Activated T-cell treated with anti-CD3 and anti-CD28 coated beads, Interleukin-2, amount 50 U/mL, for 72 hours (primary cell): Measurements from ENCODE around the gene ARHGEF2. TPM values are rescaled to one million over a fixed set of nuclear protein-coding genes. Genes with fewer than 3 reads are reported as not detected.

Source experiments
- ATAC-seq, 2 donors: fragments of 150-1000 bp; cut with Tn5 transposase; replicated peaks in 1 of 2; 2 replicates each; pipeline ENCODE4 v1.10.0; 2021; ENCODE audit warnings: moderate library complexity in 2 of 2, mild to moderate bottlenecking in 1 of 2
- DNase-seq, 2 donors: peaks; one replicate each; pipeline ENCODE4 v3.0.0; 2021 to 2022; ENCODE audit warnings: mixed read lengths in 1 of 2
- H3K27ac Mint-ChIP-seq: one replicate; pipeline ENCODE4 v1.8.0; 2022; ENCODE audit warnings: mild to moderate bottlenecking, moderate library complexity, mixed read lengths
- H3K27me3 Mint-ChIP-seq: one replicate; pipeline ENCODE4 v1.8.0; 2022; ENCODE audit warnings: low read depth, mixed read lengths
- H3K36me3 Mint-ChIP-seq, 2 donors: one replicate each; pipeline ENCODE4 v1.8.0; 2022; ENCODE audit warnings: mixed read lengths in 2 of 2, mild to moderate bottlenecking in 1 of 2; ENCODE audit not compliant: insufficient read depth in 2 of 2
- H3K4me1 Mint-ChIP-seq: one replicate; pipeline ENCODE4 v1.8.0; 2022; ENCODE audit warnings: low read depth, mixed read lengths
- H3K4me3 Mint-ChIP-seq, 2 donors: one replicate each; pipeline ENCODE4 v1.8.0; 2022; ENCODE audit warnings: mild to moderate bottlenecking in 2 of 2, mixed read lengths in 2 of 2, moderate library complexity in 2 of 2
- H3K9me3 Mint-ChIP-seq, 2 donors: one replicate each; pipeline ENCODE4 v1.8.0; 2022; ENCODE audit warnings: mixed read lengths in 2 of 2
- total RNA-seq, 2 donors: library from RNA; stranded (reverse); gene quantifications; one replicate each; pipeline ENCODE4 v1.2.3, GENCODE V29; 2022

Gene ARHGEF2
- total RNA-seq, 2 donors from 2014 or later = 152 to 163 TPM

- H3K36me3 Mint-ChIP-seq = peaks cover 19 to 55% of the 10 kb centered on the region in 2 donors
- H3K9me3 Mint-ChIP-seq = no peaks in the 10 kb centered on the region
- DNase-seq (no peak), ATAC-seq (no peak)
- no peaks in the 10 kb centered on the region for H3K27me3 Mint-ChIP-seq
- peaks cover 15% of the 10 kb centered on the region for H3K4me1 Mint-ChIP-seq
- H3K27ac Mint-ChIP-seq = peak overlapping the region; percentile 81
- H3K4me3 Mint-ChIP-seq = no peak overlapping the region
These were observed 52.8 kb downstream of the ARHGEF2 start for GRCh38 chr1:155925506-155925905.

- Mint-ChIP-seq H3K4me1 (no peaks in the 10 kb centered on the region), H3K27ac (peak overlapping the region; percentile 28), H3K36me3 (peaks cover 18 to 41% of the 10 kb centered on the region in 2 donors), H3K4me3 (no peak overlapping the region), H3K27me3 (no peaks in the 10 kb centered on the region), H3K9me3 (no peaks in the 10 kb centered on the region)
- DNase-seq (no peak), ATAC-seq (no peak)
These were observed 57.6 kb downstream of the ARHGEF2 start for GRCh38 chr1:155920717-155921116.

- Mint-ChIP-seq H3K27ac (no peak overlapping the region), H3K27me3 (no peaks in the 10 kb centered on the region), H3K4me1 (no peaks in the 10 kb centered on the region), H3K4me3 (no peak overlapping the region), H3K9me3 (no peaks in the 10 kb centered on the region), H3K36me3 (peaks cover 14 to 39% of the 10 kb centered on the region in 2 donors)
- DNase-seq (no peak), ATAC-seq (no peak)
These were observed 58.5 kb downstream of the ARHGEF2 start for GRCh38 chr1:155919801-155920200.

GRCh38 chr1:155918660-155919059 is 59.7 kb downstream of the ARHGEF2 start:
- ATAC-seq (no peak), DNase-seq (no peak)
- no peaks in the 10 kb centered on the region for H3K9me3 Mint-ChIP-seq
- no peaks in the 10 kb centered on the region for H3K4me1 Mint-ChIP-seq
- no peak overlapping the region for H3K4me3 Mint-ChIP-seq
- H3K36me3 Mint-ChIP-seq = peaks cover 17 to 43% of the 10 kb centered on the region in 2 donors
- H3K27me3 Mint-ChIP-seq = no peaks in the 10 kb centered on the region
- H3K27ac Mint-ChIP-seq = no peak overlapping the region

GRCh38 chr1:155913969-155914757 is 64.2 kb downstream of the ARHGEF2 start:
- H3K27ac Mint-ChIP-seq = peak overlapping the region; percentile 10
- no peak overlapping the region for H3K4me3 Mint-ChIP-seq
- peaks cover 12 to 33% of the 10 kb centered on the region in 2 donors for H3K36me3 Mint-ChIP-seq
- no peak for ATAC-seq
- no peaks in the 10 kb centered on the region for H3K27me3 Mint-ChIP-seq
- no peaks in the 10 kb centered on the region for H3K9me3 Mint-ChIP-seq
- DNase-seq = no peak
- peaks cover 27% of the 10 kb centered on the region for H3K4me1 Mint-ChIP-seq

GRCh38 chr1:155912056-155912536 is 66.3 kb downstream of the ARHGEF2 start:
- Mint-ChIP-seq H3K36me3 (peaks cover 12 to 35% of the 10 kb centered on the region in 2 donors), H3K4me3 (peak overlapping the region; percentile 94), H3K27ac (peak overlapping the region; percentile 93), H3K4me1 (peaks cover 27% of the 10 kb centered on the region), H3K9me3 (no peaks in the 10 kb centered on the region), H3K27me3 (no peaks in the 10 kb centered on the region)
- ATAC-seq = no peak
- DNase-seq = no peak

- DNase-seq = peak; percentile 88 to 90
- H3K4me1 Mint-ChIP-seq = peaks cover 27% of the 10 kb centered on the region
- peaks cover 7 to 28% of the 10 kb centered on the region in 2 donors for H3K36me3 Mint-ChIP-seq
- no peaks in the 10 kb centered on the region for H3K9me3 Mint-ChIP-seq
- peak within 1 kb of the TSS; percentile 93 for H3K27ac Mint-ChIP-seq
- peak within 1 kb of the TSS; percentile 94 for H3K4me3 Mint-ChIP-seq
- H3K27me3 Mint-ChIP-seq = no peaks in the 10 kb centered on the region
- peak; percentile 90 to 95 for ATAC-seq
These were observed 66.9 kb downstream of the ARHGEF2 start, which contains the start of gene RIT1 for GRCh38 chr1:155911156-155912055. RIT1 (minus strand) TSS chr1:155911349; CDS start chr1:155910761, 588 bp downstream.

GRCh38 chr1:155910621-155911121 is 67.7 kb downstream of the ARHGEF2 start:
- H3K27ac Mint-ChIP-seq = peak overlapping the region; percentile 93
- peaks cover 27% of the 10 kb centered on the region for H3K4me1 Mint-ChIP-seq
- H3K27me3 Mint-ChIP-seq = no peaks in the 10 kb centered on the region
- no peaks in the 10 kb centered on the region for H3K9me3 Mint-ChIP-seq
- DNase-seq (peak in 1 of 2 donors; percentile 17), ATAC-seq (peak; percentile 24 to 33)
- H3K4me3 Mint-ChIP-seq = peak overlapping the region; percentile 94
- H3K36me3 Mint-ChIP-seq = peaks cover 7 to 28% of the 10 kb centered on the region in 2 donors

- H3K27me3 Mint-ChIP-seq = no peaks in the 10 kb centered on the region
- peak overlapping the region; percentile 94 for H3K4me3 Mint-ChIP-seq
These were observed 68.5 kb downstream of the ARHGEF2 start for GRCh38 chr1:155909894-155910293.

GRCh38 chr1:155904261-155904660 is 74.1 kb downstream of the ARHGEF2 start:
- Mint-ChIP-seq H3K36me3 (peaks cover 6 to 28% of the 10 kb centered on the region in 2 donors), H3K4me3 (no peak overlapping the region), H3K27me3 (no peaks in the 10 kb centered on the region), H3K27ac (no peak overlapping the region), H3K9me3 (no peaks in the 10 kb centered on the region), H3K4me1 (no peaks in the 10 kb centered on the region)
- ATAC-seq (no peak), DNase-seq (no peak)

More at GRCh38 chr1:155909894-155910293, 68.5 kb downstream of the ARHGEF2 start:
- Mint-ChIP-seq H3K27ac (peak overlapping the region; percentile 93), H3K36me3 (peaks cover 7 to 24% of the 10 kb centered on the region in 2 donors), H3K9me3 (no peaks in the 10 kb centered on the region), H3K4me1 (peaks cover 27% of the 10 kb centered on the region)
- DNase-seq = no peak
- no peak for ATAC-seq

GRCh38 chr1:155900161-155900560 is 78.2 kb downstream of the ARHGEF2 start:
- Mint-ChIP-seq H3K9me3 (no peaks in the 10 kb centered on the region), H3K36me3 (peaks cover 6 to 26% of the 10 kb centered on the region in 2 donors), H3K27me3 (no peaks in the 10 kb centered on the region), H3K4me3 (no peak overlapping the region), H3K27ac (no peak overlapping the region), H3K4me1 (peaks cover 7% of the 10 kb centered on the region)
- no peak for ATAC-seq
- no peak for DNase-seq

- Mint-ChIP-seq H3K27me3 (no peaks in the 10 kb centered on the region), H3K9me3 (no peaks in the 10 kb centered on the region), H3K27ac (peak overlapping the region; percentile 5), H3K4me3 (no peak overlapping the region), H3K4me1 (peaks cover 7% of the 10 kb centered on the region), H3K36me3 (peaks cover 6 to 25% of the 10 kb centered on the region in 2 donors)
- DNase-seq (no peak), ATAC-seq (no peak)
These were observed 78.7 kb downstream of the ARHGEF2 start for GRCh38 chr1:155899683-155900082.
